Activated CD8-positive, alpha-beta memory T cell treated with anti-CD3 and anti-CD28 coated beads for 4 hours (primary cell): Measurements from ENCODE around the gene FLT3.

Source experiments
- DNase-seq, 2 donors: peaks; one replicate each; pipeline ENCODE4 v3.0.0-alpha.2; 2020; ENCODE audit warnings: low read depth in 2 of 2

FLT3 gene

DNA sequence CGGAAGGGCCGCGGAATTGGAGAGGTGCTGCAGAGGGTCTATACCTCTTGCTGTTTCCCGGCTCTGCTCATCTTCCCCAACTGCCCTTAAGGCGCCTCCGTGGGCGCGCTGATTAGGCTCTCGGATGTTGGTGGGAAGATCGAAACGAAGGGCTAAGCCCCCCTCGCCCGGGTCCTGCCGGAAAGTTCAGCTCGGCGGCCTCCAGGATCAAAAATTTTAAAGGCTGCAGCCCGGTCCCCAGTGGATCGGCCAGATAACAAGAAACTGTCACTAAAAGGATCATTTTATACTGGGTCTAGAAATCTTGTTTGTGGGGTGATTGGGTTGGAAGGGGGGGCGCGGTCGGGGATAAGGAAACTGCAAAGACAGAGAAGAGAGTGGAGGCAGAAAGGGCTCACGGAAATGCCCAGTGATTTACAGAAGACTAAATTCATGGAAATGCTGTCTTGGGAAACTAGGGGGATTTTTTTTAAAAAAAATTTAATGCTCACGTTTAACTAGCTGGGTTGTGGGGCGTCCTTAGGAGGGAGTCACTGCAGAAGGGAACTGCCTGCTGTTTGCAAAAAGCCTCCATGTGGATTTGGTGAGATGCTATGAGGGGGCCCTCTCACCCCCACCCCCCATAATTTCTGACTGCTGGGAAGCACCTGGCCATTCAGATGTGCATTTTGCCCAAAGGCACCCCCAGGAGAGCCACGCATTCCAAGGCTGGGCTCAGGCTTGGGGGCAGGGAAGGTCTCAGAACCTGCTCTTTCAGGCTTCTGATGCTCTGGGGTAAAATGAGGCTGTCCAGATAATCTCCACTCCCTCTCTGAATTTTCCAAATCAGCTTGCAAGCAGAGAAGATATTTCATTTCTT, 138.9 kb downstream of the FLT3 start:
- no peak for DNase-seq

GRCh38 chr13:27960362-27961226, 139.8 kb downstream of the FLT3 start:
- no peak for DNase-seq

DNA sequence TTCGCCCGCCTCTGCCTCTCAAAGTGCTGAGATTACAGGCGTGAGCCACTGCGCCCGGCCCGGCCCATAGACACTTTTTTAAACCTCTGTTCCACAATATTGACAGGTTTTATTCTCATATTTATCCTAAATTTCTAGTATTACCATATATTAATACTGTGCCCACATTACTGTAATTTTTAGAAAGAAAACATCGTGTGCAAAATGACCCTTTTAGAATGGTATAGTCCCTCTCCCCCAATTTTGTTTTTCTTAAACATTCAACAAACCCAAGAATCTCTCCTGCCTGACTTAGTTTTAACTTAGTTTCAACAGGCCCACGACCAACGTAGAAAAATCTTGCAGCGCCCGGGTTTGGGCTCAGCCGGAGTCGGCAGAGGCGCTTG, 140.4 kb downstream of the FLT3 start:
- DNase-seq = no peak

DNA sequence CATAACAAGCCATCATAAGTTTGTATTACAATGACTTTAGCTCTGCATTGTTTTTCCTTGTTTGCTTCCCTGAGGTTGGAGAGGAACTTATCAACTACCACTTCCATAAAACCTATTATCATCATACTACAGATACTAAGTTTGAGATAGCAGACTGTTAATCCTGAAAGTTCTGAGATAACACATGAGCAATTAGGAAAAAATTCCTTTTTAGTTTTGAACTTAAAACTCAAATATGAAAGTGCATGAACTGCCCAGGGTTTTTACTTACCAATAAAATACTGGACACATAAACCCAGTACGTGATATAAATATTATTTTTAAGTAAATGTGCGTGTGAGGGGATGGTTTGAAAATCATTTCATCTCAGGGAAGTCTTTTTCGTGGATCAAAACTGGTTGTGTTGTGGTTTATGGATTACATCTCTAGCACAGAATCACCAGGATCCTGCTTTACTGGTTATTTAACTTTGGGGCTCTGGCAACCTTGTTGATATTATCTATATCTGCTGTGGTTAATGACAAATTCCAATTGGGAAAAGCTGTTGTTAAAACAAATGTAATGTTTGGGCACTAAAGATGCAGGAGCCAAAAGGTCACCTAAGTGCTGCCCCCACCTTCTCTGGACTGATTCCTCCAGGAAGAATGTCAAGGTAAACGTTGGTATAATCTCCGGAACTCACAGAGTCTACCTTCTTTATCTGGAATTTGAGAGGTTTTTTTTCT, 143.6 kb downstream of the FLT3 start:
- no peak for DNase-seq

- DNase-seq = no peak
These were observed 145.3 kb downstream of the FLT3 start for GRCh38 chr13:27955014-27955591.

DNA sequence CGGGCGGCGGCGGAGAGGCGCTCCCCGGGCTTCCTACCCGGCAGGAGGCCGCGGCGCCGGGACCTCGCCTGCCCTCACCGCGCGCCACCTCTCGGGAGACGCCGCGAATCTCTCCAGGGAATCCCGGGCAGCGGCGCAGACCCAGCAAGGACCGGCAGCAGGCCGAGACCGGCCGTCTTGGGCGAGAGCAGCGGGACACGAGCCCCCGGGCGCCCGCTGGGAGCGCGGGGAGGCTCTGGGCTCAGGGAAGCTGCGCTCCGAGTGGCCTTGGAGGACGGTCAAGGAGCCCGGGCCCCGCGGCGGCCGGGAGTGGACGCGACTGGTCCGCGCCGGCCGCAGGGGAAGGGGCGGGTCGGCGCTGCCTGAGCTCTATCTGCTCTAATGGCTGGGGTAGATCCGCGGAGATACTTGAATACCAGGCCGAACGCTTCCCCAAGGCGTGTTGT, 145.9 kb downstream of the FLT3 start:
- no peak for DNase-seq

GRCh38 chr13:27953676-27954405, 146.5 kb downstream of the FLT3 start:
- peak; percentile 7 to 14 for DNase-seq
